Stimulated activated CD8-positive, alpha-beta memory T cell treated with anti-CD3 and anti-CD28 coated beads, Interleukin-12 subunit alpha, Interleukin-12 subunit beta, amount 100 ng/mL, for 4 hours (primary cell): ENCODE data around the gene CCDC80.
A peak's percentile ranks its signal among the peaks of the same experiment; 100 is the strongest.
"Not testable (repeated sequence)": the region's sequence is repeated elsewhere in the genome, so short reads cannot be mapped to it uniquely, and the experiment has no call there.

Source experiments
- DNase-seq: peaks from one replicate; pipeline ENCODE4 v3.0.0-alpha.2; 2020; ENCODE audit warnings: low read depth

The CCDC80 gene

DNA sequence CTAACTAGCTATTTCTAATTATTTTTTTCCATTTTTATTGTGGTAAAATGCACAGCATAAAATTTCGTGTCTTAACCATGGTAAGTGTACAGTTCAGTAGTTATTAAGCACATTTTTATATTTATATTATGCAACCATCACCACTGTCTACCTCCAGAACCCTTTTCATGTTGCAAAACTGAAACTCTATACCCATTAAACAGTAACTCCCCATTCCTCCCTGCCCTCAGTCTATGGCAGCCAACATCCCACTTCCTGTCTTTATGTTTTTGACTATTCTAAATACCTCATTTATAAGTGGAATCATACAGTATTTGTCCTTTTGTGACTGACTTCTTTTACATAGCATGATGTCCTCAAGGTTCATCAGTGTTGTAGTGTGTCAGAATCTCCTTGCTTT, 53.6 kb downstream of the CCDC80 start:
- no peak for DNase-seq

DNA sequence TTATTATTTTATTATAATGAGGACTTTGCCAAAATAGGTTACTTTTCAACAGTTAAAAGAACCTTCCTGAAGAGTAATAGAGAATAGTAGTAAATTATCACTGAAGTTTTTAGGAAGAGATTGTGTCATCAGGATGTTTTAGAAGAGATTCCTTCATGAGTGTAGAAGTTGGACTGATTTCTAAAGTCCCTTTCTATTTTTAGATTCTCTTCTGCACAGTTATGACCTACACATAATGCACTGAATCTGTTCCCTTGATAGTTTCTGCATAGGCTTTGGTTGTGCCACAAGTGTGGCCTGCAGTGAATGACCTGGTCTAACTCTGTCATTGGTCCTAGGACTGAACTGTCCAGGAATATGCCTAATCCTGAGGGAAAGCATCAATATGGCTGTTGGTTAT, 55.2 kb downstream of the CCDC80 start:
- no peak for DNase-seq

DNA sequence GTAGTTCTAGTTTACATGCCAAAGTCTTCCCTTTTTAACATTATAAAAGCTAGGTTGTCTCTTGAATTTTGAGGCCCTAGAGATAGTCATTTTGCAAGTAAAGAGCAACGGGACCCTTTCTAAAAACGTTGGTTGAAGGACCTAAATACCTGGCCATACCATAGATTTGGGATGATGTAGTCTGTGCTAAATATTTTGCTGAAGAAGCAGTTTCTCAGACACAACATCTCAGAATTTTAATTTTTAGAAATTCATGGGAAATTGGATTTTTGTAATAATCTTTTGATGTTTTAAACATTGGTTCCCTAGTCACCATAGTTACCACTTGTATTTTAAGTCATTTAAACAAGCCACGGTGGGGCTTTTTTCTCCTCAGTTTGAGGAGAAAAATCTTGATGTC, 57.8 kb downstream of the CCDC80 start:
- DNase-seq, result no peak

DNA sequence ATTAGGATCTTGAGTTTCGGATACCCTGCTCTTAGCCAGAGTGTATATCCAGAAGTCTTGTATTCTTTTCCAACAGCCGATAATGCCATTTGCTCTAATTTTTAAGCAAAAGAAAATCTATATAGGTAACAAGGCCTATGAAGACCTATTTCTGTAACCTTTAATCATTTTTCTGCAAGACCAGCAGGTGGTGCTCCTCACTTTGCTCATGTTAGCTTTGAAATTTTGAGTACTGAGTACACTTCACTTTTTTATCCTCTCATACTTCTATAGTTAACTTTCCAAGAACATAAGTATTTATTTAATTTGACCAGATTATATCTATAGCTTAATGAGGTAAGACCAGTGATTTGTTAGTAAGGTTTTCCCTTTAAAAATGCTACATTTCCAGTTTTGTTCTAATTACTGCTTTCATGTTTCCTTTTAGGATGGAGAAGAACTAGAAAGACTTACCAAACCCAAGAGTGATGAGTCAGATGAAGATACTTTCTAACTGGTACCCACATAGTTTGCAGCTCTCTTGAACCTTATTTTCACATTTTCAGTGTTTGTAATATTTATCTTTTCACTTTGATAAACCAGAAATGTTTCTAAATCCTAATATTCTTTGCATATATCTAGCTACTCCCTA, 58.6 kb downstream of the CCDC80 start:
- DNase-seq, result no peak

DNA sequence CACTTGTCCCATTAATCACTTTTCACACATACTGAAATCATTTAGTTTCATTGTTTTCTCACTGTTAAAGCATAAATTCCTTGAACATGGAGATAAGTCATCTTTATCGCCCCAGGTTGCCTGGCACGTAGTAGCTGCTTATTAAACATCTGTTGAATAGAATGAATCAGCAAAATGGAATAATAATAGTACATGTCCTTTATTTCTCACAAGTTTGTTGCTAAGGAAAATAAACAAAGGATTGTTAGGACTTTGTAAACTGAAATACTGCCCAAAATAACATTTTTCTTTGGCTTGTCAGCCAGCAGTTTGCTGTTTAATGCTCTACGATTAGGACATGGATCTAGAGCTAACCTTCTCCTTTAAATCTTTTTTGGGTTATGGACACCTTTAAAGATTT, 61.2 kb downstream of the CCDC80 start:
- DNase-seq, result no peak

DNA sequence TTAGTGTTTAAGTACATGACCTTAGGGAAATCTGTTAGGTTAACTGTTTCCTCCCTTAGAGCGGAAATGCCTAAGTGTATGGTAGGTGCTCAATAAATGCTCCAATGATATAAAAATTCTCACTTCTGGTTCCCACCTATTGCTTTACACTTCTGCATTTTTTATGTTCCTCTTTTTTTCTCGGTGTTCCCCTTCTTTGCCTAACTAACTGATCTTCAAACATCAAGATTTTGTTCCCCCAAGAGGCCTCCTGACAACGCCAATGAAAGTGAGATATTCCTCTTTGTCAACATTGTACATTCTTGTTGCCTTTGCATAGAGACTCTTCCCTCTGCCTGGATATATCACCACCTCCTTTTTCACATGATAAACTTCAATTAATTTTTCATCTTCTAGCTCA, 61.7 kb downstream of the CCDC80 start:
- no peak for DNase-seq

DNA sequence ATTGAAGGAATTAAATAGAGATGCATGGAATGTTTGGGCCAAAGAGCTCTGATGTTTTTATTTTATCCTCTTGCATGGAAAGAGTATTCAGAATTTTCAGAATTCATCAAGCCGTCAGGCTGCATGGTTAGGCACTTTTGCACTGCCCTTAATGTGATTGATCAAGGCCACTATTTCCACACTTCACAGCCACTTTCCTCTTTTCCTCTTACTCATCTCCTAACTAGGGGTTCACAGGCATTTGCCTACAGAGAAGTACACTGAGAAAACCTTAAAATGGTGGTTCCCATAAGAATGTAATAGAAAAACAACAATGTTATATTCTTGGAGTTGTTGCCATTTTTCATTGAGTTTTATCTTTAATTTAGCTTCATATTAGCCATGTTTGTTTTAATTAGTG, 68.2 kb downstream of the CCDC80 start:
- no peak for DNase-seq

DNA sequence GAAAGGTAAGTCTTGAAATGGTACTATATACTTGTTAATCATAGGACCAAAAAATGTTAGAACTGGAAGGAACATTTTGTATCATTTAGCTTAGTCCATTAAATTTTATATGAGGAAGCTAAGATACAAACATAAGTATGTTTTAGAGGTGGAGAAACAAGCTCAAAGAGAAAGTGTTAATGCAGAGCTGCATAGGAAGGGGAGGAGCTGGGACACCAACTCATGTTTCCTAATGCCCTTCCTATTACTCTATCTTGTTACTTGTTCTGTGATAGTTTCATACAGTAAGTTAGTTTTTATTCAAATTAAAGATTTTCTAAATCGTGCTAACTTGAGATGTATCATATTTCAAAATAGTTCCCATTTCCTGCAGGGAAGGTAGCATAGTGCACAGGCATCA, 71.7 kb downstream of the CCDC80 start:
- no peak for DNase-seq

DNA sequence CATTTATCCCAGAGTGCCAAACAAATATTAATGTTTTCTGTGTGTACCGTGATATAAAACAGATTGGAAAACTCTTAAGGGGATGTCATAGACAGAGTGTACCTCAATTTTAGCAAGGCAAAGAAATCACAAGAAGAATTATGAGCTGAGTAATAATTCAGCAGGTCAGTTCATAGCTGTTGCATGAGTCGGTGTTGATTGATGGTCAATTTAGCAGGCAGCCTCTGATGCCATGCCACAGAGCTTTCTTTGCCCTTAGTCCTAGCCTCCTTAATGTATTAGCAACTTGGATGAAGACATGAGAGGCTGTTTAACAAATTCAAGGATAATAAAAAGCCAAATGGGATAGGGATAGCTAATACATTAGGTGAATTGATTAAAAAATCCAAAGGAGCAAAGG, 72.3 kb downstream of the CCDC80 start:
- no peak for DNase-seq

DNA sequence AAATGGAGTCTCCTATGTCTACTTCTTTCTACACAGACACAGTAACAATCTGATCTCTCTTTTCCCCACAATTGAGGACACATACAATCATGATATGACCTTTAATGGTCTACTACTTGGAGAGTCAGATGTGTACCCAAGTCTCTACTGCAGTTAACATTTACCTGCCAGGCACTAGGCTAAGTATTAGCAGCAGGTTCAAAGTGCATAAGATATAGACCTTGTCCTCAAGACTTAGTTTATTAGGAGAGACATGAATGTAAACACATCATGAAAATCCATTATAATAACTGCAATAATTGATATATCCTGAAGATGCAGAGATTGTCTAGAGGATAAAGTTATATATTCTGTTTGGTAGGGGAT, 76.0 kb downstream of the CCDC80 start:
- no peak for DNase-seq

DNA sequence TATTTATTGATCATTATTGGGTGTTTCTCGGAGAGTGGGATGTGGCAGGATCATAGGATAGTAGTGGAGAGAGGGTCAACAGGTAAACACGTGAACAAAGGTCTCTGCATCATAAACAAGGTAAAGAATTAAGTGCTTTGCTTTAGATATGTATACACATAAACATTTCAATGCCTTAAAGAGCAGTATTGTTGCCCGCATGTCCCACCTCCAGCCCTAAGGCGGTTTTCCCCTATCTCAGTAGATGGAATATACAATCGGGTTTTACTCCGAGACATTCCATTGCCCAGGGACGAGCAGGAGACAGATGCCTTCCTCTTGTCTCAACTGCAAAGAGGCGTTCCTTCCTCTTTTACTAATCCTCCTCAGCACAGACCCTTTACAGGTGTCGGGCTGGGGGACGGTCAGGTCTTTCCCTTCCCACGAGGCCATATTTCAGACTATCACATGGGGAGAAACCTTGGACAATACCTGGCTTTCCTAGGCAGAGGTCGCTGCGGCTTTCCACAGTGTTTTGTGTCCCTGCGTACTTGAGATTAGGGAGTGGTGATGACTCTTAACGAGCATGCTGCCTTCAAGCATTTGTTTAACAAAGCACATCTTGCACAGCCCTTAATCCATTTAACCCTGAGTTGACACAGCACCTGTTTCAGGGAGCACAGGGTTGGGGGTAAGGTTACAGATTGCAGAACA, 76.5 kb downstream of the CCDC80 start:
- not testable (repeated sequence) for DNase-seq

DNA sequence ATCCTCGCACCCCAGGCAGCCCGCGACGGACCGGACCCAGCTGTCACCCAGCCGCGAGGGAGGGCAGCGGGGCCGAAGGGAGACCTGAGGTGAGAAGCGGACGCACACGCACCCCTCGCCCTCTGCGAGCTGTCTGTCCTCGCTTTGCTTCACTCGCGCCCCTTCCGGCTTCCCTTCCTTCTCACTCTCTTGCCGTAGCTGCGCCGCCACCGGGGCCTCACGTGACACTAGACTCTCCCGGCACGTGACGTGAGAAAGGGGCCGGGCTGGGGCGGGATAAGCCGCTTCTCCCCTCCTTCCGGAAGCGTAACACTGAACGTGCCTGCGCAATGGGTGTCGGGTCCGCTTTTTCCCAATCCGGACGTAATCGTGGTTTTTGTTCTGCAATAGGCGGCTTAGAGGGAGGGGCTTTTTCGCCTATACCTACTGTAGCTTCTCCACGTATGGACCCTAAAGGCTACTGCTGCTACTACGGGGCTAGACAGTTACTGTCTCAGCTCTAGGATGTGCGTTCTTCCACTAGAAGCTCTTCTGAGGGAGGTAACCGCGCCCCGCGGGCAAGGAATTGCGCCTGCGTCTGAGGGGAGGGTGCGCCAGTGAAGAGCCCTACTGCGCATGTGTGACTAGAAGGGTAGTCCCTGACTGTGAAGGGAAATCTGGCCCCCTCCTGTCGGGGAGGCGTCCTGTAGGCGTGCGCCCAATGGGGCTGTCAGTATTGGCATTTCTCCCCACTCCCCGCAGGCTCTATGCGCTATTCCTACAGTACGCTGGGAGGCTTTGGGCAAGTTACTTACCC, 79.0 kb downstream of the CCDC80 start, which contains the start of the genes ATG3 and SLC35A5:
ATG3 (minus strand) TSS at position 229 of the 796 bp plus-strand sequence. CDS start 434 bp downstream, outside the sequence.
SLC35A5 (plus strand) TSS at position 312 of the 796 bp plus-strand sequence. CDS start 1,359 bp downstream, outside the sequence.
- DNase-seq, result peak; percentile 97

DNA sequence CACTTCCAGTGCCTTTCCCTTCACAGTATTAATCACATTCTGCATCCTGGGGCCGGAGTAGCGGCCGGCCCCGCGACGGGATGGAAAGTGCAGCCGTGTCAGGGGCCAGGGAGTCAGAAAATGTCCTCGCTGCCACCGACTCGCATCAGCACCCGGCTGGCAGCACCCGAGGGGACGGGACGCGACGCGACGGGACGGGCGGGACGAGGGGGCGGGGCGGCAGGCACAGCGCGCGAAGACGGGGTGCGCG, 79.5 kb downstream of the CCDC80 start:
- DNase-seq, result no peak

DNA sequence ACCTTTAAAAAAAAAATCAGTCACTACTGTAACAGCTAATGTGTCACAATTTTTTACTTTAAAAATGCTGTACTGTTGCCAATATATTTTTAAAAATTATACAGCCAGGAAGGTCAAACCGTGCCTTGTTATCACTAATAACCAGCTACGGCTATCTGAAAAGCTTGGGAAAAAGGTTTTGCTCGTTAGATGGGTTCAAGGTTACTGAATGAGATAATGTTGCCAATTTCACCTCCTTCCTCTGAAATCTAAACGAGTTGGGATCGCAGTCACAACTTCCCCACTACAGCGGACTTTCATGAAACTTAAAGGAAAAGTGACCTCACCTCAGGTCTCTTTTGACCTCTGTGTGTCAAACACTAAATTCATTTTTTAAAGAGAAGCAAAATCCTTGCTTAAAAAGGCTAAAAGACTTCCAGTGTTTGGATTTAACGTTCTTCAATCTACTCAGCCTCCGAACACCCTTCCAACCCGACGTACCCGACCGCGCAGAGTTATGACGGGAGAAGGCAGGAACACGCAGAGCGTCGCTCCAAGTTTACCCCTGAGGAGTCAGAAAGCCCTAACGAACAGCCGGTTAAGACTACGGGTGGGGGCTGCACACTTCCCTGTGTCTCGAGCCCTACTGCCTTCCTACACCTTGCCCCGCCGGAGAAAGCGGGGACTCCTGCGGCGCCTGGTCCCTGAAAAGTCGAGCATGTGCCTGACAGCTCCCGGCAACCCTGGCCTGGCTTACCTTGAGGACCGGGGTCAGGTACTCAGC, 80.0 kb downstream of the CCDC80 start:
- DNase-seq, result peak; percentile 40

DNA sequence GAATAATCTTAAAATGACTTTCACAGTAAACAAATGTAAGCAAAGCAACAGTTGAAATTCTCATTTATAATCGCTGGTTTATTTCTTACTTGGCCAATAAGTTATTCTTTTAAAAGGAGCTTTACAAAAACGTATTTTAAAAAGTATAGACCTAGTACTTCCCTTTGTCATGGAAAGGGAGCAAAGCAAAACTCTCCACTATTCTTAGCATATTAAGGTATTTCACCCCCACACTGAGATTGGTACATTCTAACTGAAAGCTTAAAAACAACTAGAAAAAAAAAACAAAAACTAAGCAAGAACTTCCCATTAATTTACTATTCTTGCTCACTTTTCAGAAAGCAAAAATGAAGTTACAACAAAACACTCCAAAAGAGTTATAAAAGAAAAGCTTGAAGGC, 80.6 kb downstream of the CCDC80 start:
- no peak for DNase-seq

DNA sequence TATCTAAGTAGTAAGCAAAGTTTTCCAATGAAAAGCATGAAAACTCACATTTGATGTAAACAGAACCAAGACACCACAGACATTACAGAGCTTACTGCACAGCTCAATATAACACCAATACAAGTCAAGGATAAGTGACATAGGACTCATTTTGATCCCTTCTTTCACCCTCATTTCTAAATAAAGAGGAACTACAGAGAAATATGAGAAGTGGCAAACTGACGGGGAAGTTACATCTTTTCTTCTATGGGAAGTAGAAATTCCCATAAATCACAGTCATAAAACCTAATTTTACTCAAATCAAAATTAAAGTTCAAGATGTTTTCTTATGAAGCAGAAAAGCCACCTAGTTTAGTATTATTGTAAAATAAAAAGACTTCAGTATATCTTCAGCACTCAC, 83.0 kb downstream of the CCDC80 start:
- DNase-seq, result no peak

DNA sequence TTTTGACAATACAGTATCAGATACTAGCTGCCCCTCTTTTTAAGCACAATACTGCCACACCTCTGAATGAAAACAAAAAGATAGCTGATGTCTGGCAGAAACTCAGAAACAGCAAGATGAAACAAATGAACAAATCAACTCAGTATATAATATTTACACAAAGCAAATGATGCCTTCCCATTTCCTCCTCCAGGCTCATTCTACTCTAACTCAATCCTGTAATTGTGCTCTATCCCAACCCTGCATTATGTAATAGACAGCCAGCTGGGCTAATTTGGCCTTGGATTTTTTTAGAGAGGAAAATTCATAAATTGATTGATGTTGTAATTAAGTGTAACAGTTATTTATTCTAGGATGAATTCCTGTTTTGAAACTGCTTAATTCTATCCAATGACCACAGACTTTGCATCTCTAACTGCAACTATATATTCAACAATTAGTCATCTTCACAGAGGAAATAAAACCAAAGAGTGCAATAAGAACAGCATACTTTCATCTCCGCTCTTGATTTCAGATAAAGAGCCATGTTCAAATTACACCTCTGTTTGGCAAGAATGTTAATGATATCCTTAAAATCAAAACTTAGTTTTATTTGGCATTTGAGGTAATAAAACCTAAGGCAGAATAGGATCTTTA, 85.3 kb downstream of the CCDC80 start:
- no peak for DNase-seq

DNA sequence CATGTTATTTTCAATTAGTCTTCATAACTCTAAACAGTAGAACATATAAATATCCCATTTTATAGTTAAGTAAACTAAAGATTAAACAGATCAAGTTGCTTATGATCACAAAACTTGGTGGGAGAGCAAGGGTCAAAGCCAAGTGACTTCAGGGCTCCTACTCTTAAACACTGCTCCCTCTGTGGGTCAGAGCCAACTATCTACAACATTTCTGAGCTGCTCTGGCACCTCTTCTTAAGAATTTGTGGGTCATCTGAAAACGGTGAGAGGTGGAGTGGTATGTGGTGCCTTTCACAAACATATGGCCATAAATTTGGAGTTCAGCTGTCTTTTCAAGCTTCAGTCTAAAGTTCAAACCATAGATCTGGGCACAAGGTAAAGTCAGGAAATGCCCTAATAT, 90.1 kb downstream of the CCDC80 start:
- DNase-seq, result no peak
